Measurements from ENCODE around the gene RNH1.

Gene RNH1

DNA sequence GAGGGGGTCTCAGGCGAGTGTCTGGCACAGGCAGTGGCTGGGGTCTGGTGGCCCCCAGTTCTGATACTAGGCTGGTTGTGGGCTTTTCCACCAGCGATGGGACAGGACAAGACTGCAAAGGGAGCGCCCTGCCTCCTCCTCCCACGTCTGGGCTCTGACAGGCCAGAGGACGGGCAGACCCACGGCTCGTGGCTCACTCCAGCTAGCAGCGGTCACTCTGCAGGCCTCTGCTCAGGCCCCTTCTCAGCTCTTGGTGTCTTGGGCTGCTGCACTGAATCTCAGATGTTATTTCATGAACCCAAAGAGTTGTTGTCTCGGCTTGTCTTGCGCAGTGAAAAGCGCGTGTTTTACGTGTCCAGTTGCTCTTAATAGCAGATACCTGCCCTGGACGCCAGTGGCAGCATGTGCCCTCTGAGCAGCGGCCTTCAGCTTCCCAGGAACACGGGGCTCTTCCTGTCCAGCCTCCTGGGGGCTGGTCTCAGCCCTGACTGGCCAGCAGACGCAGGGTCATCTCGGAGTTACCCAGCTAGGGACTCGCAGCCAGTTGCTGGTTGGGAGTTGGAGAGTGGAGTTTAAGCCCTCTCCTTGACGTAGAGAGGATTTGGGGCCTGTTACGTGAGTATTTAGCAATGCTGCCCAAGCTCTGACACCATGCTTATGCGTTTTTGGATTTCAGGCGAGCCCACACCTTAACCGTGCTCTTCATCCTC is 47.4 kb downstream of the RNH1 start:
- DNase-seq (ENCODE audit: low read depth in 2 of 2), result no peak

DNA sequence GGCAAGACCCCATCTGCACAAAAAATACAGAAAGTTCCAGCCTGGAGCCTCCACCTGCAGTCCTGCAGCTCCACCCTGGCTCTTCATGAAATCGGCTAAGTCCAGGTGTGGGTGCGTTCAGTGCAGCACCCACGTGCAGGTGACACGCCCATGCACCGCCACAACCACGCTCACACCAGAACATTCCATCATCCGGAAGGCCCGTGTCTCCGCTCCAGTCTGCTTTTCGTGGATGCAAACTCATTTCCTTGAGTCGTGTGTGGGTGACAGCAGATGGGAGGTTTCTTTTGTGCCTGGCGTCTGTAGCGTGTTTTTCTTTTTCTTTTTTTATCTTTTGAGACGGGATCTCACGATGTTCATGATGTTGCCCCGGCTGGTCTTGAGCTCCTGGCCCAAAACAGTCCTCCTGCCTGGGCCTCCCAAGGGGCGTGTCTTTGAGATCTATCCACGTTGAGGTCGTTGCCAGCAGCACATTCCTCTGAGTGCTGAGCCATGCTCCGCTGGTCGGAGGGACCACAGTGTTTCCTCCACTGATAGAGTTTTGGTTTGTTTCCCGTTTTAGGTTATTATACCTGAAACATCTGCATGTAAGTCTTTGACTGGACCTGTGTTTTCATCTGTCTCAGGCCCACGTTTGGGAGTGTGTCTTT is 49.8 kb downstream of the RNH1 start:
- DNase-seq (ENCODE audit: low read depth in 2 of 2), result no peak

DNA sequence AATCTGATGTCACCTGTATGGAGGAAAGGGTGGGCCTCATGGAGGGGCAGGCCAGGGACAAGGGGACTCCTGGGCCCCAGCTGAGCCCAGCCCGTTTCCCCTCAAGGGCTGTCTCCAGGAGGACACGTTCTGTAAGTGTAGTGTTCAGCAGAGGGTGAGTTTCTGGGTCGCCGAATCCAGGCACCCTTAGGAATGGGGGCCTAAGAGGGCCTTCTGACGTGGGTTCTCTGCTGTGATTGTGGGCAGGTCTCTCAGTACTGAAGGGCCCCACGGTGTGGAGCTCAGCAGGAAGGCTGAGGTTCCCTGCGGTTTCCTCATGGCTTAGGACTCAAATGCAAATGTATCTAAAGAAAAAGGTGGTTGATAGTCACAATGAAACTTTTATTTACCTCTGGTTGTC is 50.5 kb downstream of the RNH1 start:
- no peak for DNase-seq (ENCODE audit: low read depth in 2 of 2)

DNA sequence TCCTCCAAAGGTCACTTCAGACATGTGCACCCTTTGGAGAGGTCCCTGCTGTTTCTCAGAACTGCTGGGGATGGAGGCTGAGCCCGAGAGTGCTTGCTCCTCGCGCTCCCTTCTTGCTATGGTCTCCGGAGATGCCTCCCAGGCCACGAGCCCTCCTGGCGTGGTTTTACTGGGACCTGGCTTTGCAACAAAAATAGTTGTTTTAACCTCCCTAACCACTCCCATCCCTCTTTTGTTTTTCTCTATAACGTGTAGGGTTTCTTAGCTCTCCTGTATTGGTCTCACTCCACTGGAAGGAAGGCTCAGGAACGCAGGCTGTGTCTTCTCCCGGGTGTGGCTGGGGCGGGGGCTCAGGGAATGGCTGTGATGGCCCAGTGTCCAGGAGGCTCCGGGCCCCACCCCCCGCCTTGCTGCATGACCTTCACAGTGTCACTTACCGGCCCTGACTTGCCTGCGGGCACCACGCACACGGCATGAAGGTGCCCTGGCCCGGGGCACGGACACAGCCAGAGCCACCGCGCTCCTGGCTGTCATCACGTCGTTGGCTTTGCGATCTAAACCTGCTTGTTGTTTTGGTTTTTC is 51.4 kb downstream of the RNH1 start:
- DNase-seq (ENCODE audit: low read depth in 2 of 2), result no peak

DNA sequence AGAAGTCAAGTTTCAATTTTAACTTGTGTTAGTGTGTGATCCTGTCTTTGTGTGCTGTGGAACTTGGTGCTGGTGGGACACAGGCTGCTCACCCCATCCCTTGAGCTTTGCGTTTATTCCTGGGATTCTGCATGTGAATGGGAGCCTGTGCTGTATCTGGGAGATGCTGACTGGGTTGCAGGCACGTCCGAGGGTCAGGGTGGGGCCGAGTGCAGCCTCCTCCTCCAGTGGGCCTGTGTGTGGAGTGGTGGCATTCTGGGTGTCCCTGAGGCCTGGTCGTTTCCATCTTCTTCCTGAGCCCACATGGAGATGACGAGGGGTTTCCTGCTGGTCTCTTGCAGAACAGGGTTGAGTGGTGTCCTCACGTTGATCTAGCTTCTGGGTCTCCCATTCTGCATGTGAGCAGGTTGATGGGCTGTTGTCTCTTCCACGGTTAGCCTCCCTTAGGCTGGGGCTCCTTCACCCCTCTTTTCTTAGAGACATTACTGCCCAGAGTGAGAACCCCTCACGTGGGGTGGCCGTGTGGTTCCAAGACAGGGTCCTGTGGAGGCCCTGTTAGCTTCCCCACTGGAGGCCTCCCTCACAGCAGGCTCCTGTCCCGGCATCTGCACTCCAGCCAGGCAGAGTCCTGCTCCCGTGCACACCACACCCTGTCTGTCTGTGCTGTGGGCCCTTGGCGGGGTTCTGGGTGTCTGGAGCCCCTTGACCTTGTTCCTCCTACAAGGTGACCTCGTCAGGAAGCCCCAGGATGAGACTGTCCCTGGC is 52.1 kb downstream of the RNH1 start:
- DNase-seq (ENCODE audit: low read depth in 2 of 2), result no peak

DNA sequence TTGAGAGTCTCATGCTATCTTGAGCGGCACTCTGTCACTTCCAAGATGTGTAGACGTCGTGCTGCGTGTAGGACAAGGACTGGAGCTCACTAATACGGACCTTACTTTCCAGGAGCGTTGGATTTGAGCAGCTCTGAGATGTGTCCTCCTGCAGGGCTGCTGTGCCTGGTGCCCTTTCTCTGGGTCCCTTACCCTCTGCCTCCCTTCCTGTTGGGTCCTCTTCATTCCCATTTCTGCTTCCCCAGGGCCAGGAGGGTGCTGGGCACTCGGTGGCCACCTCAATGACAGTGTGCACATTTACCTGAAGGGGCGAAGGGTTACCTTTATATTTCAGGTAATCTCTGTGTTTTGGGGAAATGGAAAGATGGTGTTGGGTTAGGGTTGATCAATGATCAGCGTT is 53.0 kb downstream of the RNH1 start:
- DNase-seq (ENCODE audit: low read depth in 2 of 2), result no peak

GRCh38 chr11:453564-453963 is 53.5 kb downstream of the RNH1 start:
- DNase-seq (ENCODE audit: low read depth in 2 of 2), result no peak

- DNase-seq (ENCODE audit: low read depth in 2 of 2), result no peak
These were observed 54.0 kb downstream of the RNH1 start for GRCh38 chr11:452916-453527.

- DNase-seq (ENCODE audit: low read depth in 2 of 2), result no peak
These were observed 54.8 kb downstream of the RNH1 start for GRCh38 chr11:452203-452744.

GRCh38 chr11:451738-452137 is 55.3 kb downstream of the RNH1 start:
- no peak for DNase-seq (ENCODE audit: low read depth in 2 of 2)

DNA sequence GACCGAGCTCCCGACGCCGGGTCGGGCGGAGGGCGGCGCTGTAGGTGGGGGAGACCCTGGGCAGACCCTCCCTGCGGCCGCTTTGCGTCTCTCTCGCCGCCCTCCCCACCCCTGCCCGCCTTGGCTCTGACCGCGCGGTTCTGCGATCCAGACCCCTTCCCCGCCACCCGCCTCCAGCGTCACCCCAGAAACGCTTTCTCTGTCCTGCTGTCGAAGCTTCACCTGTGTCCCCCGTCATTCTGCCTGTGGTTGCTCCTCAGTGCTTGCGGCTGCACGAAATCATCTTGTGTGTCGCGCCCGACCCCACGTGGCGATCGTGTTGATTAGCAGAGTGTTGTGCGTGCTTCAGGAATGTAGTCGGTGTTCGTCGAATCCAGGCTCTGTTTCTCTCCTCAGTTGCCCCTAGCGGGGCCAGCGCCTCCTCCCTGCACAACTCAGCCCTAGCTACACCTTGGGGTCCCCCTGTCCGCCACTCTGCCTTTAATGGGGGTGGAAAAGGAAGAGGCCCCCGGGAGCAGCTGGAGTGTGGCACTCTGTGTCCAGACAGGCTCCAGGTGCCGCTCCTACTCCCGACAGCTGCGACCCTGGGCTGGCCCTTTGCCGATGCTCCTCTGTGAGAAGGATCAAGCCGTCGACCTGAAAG is 56.1 kb downstream of the RNH1 start:
- peak; percentile 48 to 62 for DNase-seq (ENCODE audit: low read depth in 2 of 2)

DNA sequence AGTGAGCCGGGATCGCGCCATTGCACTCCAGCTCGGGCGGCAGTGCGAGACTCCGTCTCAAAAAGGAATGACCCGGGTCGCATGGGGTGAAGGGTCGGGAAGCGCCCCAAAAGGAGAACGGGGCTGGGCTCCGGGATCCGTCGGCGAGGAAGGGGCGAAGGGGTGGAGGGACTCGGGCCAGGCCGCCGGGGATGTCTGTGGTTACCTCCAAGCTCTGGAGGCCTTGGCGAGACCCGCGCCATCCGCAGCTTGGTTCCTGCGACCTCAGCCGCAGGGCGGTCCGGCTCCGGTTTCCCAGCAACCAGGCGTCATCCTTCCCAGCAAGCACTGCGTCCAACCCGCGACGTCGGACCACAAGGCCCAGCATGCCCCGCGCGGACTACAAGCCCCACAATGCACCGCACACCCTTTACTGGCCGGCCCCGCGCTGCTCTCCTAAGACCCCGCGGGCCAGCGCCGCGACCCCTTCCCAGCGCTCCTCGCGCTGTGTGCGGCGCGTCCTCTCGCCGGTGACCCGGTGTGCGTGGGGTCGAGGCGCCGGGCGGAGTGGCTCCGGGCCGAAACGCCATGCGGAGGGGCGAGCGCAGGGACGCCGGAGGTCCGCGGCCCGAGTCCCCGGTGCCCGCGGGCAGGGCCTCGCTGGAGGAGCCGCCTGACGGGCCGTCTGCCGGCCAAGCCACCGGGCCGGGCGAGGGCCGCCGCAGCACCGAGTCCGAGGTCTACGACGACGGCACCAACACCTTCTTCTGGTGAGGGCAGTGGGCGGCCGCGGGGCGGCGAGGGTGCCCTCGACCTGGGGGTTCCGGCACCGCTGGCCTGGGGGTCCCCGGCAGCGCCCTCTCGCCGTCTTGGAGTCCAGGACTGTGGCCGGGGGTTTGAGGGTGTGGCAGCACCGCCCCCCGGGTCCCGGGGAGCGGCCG is 56.9 kb downstream of the RNH1 start, which contains the start of gene PTDSS2:
Gene PTDSS2, plus strand, starts transcription at position 391 of the 920 bp plus-strand sequence. Its CDS starts 177 bp downstream, at position 568.
- peak; percentile 91 to 92 for DNase-seq (ENCODE audit: low read depth in 2 of 2)

GRCh38 chr11:447923-448731 is 58.9 kb downstream of the RNH1 start:
- DNase-seq (ENCODE audit: low read depth in 2 of 2), result peak; percentile 88 to 92

DNA sequence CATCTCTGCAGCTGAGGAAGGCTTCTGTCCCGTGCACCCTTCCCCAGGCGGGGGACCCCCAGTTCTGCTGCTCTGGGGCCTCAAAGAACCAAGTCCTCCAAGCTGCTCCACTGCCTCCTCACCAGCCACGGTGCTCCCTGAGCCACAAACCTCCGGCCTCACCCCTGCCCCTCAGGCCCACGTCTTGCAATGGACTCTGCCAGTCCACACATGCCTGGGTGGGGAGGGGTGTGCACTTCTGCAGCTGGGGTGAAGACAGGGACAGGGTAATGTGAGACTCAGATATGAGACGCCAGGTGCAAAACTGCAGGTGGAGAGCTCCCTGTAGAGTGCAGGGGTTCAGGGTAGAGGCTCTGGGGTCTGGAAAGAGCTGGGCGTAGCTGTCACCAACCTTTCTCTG is 60.2 kb downstream of the RNH1 start:
- DNase-seq (ENCODE audit: low read depth in 2 of 2), result no peak

- no peak for DNase-seq (ENCODE audit: low read depth in 2 of 2)
These were observed 61.1 kb downstream of the RNH1 start for GRCh38 chr11:445765-446588.
